WTC11 (cell line): Measurements from ENCODE around the gene PAPSS1. TPM values are rescaled to one million over a fixed set of nuclear protein-coding genes. Genes with fewer than 3 reads are reported as not detected.

Experiments used
- ATAC-seq: fragments of 200-7000 bp; cut with Tn5 transposase; 2 replicates; pipeline ENCODE4 v1.10.0; 2021; ENCODE audit warnings: mild to moderate bottlenecking, moderate library complexity
- CTCF ChIA-PET: fragments of 300-600 bp; sonication (Branson Sonifier 250); formaldehyde crosslinking; loops from one replicate; lab custom pipeline; 2021; ENCODE audit warnings: antibody characterized with exemption; lab: Charles Lee
- POLR2A ChIA-PET: fragments of 350-600 bp; sonication (Branson Sonifier 250); formaldehyde crosslinking; loops from one replicate; lab custom pipeline; 2021; ENCODE audit warnings: antibody characterized with exemption; lab: Charles Lee
- DNase-seq: peaks from one replicate; pipeline ENCODE4 v3.0.0; 2021; ENCODE audit warnings: low spot score
- H3K27ac Mint-ChIP-seq: 2 replicates; pipeline ENCODE4 v1.8.0; 2021; ENCODE audit warnings: mixed read lengths
- H3K27me3 Mint-ChIP-seq: 2 replicates; pipeline ENCODE4 v1.8.0; 2021; ENCODE audit warnings: low read depth, mild to moderate bottlenecking, moderate library complexity, mixed read lengths
- H3K36me3 Mint-ChIP-seq: 2 replicates; pipeline ENCODE4 v1.8.0; 2021; ENCODE audit warnings: mixed read lengths
- H3K4me1 Mint-ChIP-seq: 2 replicates; pipeline ENCODE4 v1.8.0; 2022; ENCODE audit warnings: mixed read lengths
- H3K4me3 Mint-ChIP-seq: 2 replicates; pipeline ENCODE4 v1.8.0; 2021; ENCODE audit warnings: mild to moderate bottlenecking, moderate library complexity, mixed read lengths
- H3K9me3 Mint-ChIP-seq: 2 replicates; pipeline ENCODE4 v1.8.0; 2021; ENCODE audit warnings: mixed read lengths
- CREB1 ChIP-seq: sonication (generic); formaldehyde crosslinking; IDR thresholded peaks from 2 replicates; pipeline ENCODE4 v1.8.0; 2023; ENCODE audit warnings: mild to moderate bottlenecking, missing genetic modification reagents
- ETV6 ChIP-seq: sonication (generic); formaldehyde crosslinking; IDR thresholded peaks from 2 replicates; pipeline ENCODE4 v1.8.1; 2022; ENCODE audit warnings: mild to moderate bottlenecking, missing genetic modification reagents
- FOXK1 ChIP-seq: sonication (generic); formaldehyde crosslinking; IDR thresholded peaks from 2 replicates; pipeline ENCODE4 v1.8.0; 2022; ENCODE audit warnings: mild to moderate bottlenecking, moderate library complexity, missing genetic modification reagents
- GTF2I ChIP-seq: fragments of 250-450 bp; sonication (Bioruptor Pico); conservative IDR thresholded peaks from 2 replicates; pipeline ENCODE4 v1.4.0; 2021; ENCODE audit warnings: mild to moderate bottlenecking
- JUN ChIP-seq: sonication (generic); formaldehyde crosslinking; IDR thresholded peaks from 2 replicates; pipeline ENCODE4 v1.8.0; 2023; ENCODE audit warnings: mild to moderate bottlenecking, missing genetic modification reagents
- MLX ChIP-seq: sonication (generic); formaldehyde crosslinking; IDR thresholded peaks from 2 replicates; pipeline ENCODE4 v1.8.1; 2023; ENCODE audit warnings: mild to moderate bottlenecking, missing genetic modification reagents, moderate library complexity
- MXD4 ChIP-seq: fragments of 250-450 bp; sonication (Bioruptor Pico); IDR thresholded peaks from 2 replicates; pipeline ENCODE4 v1.8.0; 2021; ENCODE audit warnings: mild to moderate bottlenecking, moderate library complexity, borderline replicate concordance
- NFATC4 ChIP-seq: fragments of 250-450 bp; sonication (Bioruptor Pico); IDR thresholded peaks from 2 replicates; pipeline ENCODE4 v1.9.0; 2021; ENCODE audit warnings: mild to moderate bottlenecking
- NR2C2 ChIP-seq: sonication (generic); formaldehyde crosslinking; IDR thresholded peaks from 2 replicates; pipeline ENCODE4 v1.8.0; 2022; ENCODE audit warnings: mild to moderate bottlenecking, missing genetic modification reagents
- NR3C1 ChIP-seq: sonication (generic); formaldehyde crosslinking; conservative IDR thresholded peaks from 2 replicates; pipeline ENCODE4 v1.8.1; 2023; ENCODE audit warnings: low read depth, mild to moderate bottlenecking, missing genetic modification reagents
- SMAD3 ChIP-seq: sonication (generic); formaldehyde crosslinking; IDR thresholded peaks from 2 replicates; pipeline ENCODE4 v1.8.0; 2022; ENCODE audit warnings: missing genetic modification reagents, mild to moderate bottlenecking, borderline replicate concordance
- TEAD1 ChIP-seq: sonication (generic); formaldehyde crosslinking; IDR thresholded peaks from 2 replicates; pipeline ENCODE4 v1.8.0; 2022; ENCODE audit warnings: mild to moderate bottlenecking, missing genetic modification reagents
- total RNA-seq: library from RNA; stranded (reverse); gene quantifications from 3 replicates; pipeline ENCODE4 v1.2.3, GENCODE V29; 2021
- TF ChIP-seq, protein P1 (sequence below): sonication (generic); formaldehyde crosslinking; IDR thresholded peaks from 2 replicates; pipeline ENCODE4 v1.8.1; 2022; ENCODE audit warnings: low read depth, missing genetic modification reagents, borderline replicate concordance
- TF ChIP-seq, protein P2 (sequence below): sonication (generic); formaldehyde crosslinking; IDR thresholded peaks from 2 replicates; pipeline ENCODE4 v1.8.0; 2023; ENCODE audit warnings: missing genetic modification reagents, mild to moderate bottlenecking, borderline replicate concordance
- TF ChIP-seq, protein P3 (sequence below): sonication (generic); formaldehyde crosslinking; IDR thresholded peaks from 2 replicates; pipeline ENCODE4 v1.8.1; 2023; ENCODE audit warnings: mild to moderate bottlenecking, missing genetic modification reagents
- TF ChIP-seq, protein P4 (sequence below): sonication (generic); formaldehyde crosslinking; IDR thresholded peaks from 2 replicates; pipeline ENCODE4 v1.8.0; 2022; ENCODE audit warnings: mild to moderate bottlenecking, missing genetic modification reagents
- TF ChIP-seq, protein P5 (sequence below): sonication (generic); formaldehyde crosslinking; IDR thresholded peaks from 2 replicates; pipeline ENCODE4 v1.8.1; 2022; ENCODE audit warnings: low read depth, mild to moderate bottlenecking, moderate library complexity, missing genetic modification reagents, borderline replicate concordance

Gene PAPSS1
- total RNA-seq, 1 experiment from 2014 or later, result 62.9 TPM

DNA sequence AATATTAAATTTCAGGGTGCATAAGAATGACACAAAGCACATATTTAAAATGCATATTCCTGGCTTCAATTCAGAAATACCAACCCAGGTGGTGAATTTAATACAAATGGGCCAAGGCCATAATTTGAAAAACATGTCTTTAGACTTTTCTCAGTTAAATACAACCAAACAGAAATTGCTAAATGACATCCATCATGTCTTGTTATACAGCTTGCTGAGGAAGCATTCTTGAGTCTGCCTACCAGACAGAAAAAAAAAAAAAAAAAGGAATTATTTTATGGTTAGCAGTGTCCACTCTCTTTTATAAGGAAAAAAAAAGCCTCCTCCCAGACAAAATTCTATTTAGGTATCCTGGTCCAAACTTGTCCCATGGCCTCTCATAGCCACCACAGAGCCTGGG lies 119.1 kb downstream of the PAPSS1 start (continued):
- TF ChIP-seq, protein P1, sequence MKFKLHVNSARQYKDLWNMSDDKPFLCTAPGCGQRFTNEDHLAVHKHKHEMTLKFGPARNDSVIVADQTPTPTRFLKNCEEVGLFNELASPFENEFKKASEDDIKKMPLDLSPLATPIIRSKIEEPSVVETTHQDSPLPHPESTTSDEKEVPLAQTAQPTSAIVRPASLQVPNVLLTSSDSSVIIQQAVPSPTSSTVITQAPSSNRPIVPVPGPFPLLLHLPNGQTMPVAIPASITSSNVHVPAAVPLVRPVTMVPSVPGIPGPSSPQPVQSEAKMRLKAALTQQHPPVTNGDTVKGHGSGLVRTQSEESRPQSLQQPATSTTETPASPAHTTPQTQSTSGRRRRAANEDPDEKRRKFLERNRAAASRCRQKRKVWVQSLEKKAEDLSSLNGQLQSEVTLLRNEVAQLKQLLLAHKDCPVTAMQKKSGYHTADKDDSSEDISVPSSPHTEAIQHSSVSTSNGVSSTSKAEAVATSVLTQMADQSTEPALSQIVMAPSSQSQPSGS, result no peak
- no peak for TF ChIP-seq JUN (CRISPR knock-in tag)
- TF ChIP-seq, protein P2, sequence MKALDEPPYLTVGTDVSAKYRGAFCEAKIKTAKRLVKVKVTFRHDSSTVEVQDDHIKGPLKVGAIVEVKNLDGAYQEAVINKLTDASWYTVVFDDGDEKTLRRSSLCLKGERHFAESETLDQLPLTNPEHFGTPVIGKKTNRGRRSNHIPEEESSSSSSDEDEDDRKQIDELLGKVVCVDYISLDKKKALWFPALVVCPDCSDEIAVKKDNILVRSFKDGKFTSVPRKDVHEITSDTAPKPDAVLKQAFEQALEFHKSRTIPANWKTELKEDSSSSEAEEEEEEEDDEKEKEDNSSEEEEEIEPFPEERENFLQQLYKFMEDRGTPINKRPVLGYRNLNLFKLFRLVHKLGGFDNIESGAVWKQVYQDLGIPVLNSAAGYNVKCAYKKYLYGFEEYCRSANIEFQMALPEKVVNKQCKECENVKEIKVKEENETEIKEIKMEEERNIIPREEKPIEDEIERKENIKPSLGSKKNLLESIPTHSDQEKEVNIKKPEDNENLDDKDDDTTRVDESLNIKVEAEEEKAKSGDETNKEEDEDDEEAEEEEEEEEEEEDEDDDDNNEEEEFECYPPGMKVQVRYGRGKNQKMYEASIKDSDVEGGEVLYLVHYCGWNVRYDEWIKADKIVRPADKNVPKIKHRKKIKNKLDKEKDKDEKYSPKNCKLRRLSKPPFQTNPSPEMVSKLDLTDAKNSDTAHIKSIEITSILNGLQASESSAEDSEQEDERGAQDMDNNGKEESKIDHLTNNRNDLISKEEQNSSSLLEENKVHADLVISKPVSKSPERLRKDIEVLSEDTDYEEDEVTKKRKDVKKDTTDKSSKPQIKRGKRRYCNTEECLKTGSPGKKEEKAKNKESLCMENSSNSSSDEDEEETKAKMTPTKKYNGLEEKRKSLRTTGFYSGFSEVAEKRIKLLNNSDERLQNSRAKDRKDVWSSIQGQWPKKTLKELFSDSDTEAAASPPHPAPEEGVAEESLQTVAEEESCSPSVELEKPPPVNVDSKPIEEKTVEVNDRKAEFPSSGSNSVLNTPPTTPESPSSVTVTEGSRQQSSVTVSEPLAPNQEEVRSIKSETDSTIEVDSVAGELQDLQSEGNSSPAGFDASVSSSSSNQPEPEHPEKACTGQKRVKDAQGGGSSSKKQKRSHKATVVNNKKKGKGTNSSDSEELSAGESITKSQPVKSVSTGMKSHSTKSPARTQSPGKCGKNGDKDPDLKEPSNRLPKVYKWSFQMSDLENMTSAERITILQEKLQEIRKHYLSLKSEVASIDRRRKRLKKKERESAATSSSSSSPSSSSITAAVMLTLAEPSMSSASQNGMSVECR, result no peak
- TF ChIP-seq, all 79 proteins: peak for 0

DNA sequence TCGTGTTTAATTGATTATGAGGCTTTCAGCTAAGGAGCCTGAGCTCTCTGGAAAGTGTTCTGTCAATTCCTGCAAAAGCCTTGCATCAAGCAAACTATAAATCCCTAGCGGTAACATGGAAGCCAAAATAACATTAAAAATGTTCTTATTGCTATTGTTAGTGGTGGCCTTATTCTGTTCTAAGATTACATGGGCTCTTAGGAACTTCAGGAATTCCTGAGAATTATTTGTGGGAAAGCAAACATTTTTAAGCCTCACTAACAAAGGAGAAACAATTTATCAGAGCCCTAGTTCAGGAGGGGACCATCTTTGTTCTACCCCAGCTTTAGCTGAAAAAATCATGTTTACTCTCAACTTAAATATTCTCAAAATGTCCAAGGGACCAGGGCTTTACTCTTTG lies 119.6 kb downstream of the PAPSS1 start:
- H3K4me1 Mint-ChIP-seq, result 0 out of 2 replicates have a peak, but pooled peaks cover 3% of the 10 kb centered on the region
- peaks cover 4% of the 10 kb centered on the region; the same call in 1 of the 2 replicates for H3K9me3 Mint-ChIP-seq
- H3K27me3 Mint-ChIP-seq, result no peaks in the 10 kb centered on the region
- H3K27ac Mint-ChIP-seq, result no peak overlapping the region
- CTCF ChIA-PET, result no interaction called here
- DNase-seq, result no peak
- ATAC-seq, result no peak
- no peak overlapping the region for H3K4me3 Mint-ChIP-seq
- TF ChIP-seq ETV6 (no peak), MXD4 (CRISPR knock-in tag) (no peak), NFATC4 (CRISPR knock-in tag) (no peak), GTF2I (no peak), MLX (CRISPR knock-in tag) (no peak), SMAD3 (CRISPR knock-in tag) (no peak), CREB1 (CRISPR knock-in tag) (no peak), NR3C1 (CRISPR knock-in tag) (no peak), TEAD1 (CRISPR knock-in tag) (no peak), NR2C2 (no peak), FOXK1 (no peak)
- TF ChIP-seq, protein P1, result no peak
- TF ChIP-seq, protein P3, sequence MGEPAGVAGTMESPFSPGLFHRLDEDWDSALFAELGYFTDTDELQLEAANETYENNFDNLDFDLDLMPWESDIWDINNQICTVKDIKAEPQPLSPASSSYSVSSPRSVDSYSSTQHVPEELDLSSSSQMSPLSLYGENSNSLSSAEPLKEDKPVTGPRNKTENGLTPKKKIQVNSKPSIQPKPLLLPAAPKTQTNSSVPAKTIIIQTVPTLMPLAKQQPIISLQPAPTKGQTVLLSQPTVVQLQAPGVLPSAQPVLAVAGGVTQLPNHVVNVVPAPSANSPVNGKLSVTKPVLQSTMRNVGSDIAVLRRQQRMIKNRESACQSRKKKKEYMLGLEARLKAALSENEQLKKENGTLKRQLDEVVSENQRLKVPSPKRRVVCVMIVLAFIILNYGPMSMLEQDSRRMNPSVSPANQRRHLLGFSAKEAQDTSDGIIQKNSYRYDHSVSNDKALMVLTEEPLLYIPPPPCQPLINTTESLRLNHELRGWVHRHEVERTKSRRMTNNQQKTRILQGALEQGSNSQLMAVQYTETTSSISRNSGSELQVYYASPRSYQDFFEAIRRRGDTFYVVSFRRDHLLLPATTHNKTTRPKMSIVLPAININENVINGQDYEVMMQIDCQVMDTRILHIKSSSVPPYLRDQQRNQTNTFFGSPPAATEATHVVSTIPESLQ (CRISPR knock-in tag), result no peak
- TF ChIP-seq, protein P4, sequence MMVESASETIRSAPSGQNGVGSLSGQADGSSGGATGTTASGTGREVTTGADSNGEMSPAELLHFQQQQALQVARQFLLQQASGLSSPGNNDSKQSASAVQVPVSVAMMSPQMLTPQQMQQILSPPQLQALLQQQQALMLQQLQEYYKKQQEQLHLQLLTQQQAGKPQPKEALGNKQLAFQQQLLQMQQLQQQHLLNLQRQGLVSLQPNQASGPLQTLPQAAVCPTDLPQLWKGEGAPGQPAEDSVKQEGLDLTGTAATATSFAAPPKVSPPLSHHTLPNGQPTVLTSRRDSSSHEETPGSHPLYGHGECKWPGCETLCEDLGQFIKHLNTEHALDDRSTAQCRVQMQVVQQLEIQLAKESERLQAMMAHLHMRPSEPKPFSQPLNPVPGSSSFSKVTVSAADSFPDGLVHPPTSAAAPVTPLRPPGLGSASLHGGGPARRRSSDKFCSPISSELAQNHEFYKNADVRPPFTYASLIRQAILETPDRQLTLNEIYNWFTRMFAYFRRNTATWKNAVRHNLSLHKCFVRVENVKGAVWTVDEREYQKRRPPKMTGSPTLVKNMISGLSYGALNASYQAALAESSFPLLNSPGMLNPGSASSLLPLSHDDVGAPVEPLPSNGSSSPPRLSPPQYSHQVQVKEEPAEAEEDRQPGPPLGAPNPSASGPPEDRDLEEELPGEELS (CRISPR knock-in tag), result no peak
- TF ChIP-seq, protein P5, sequence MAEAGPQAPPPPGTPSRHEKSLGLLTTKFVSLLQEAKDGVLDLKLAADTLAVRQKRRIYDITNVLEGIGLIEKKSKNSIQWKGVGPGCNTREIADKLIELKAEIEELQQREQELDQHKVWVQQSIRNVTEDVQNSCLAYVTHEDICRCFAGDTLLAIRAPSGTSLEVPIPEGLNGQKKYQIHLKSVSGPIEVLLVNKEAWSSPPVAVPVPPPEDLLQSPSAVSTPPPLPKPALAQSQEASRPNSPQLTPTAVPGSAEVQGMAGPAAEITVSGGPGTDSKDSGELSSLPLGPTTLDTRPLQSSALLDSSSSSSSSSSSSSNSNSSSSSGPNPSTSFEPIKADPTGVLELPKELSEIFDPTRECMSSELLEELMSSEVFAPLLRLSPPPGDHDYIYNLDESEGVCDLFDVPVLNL (CRISPR knock-in tag), result no peak
- H3K36me3 Mint-ChIP-seq, result no peaks in the 10 kb centered on the region
- POLR2A ChIA-PET, result no interaction called here
